ENCODE results near the gene LINC01488. TPM values are rescaled to one million over a fixed set of nuclear protein-coding genes. Genes with fewer than 3 reads are reported as not detected.

LINC01488 gene
- total and polyA plus RNA-seq, 2 of the 13 experiments (the other 11 are each of a cell fraction or from before 2014, with no cell fraction given) = 0.26 to 0.58 TPM

GRCh38 chr11:69536406-69536805 is 54.9 kb downstream of the LINC01488 start:
- in situ Hi-C loops (cut with HindIII; ENCODE audit: extremely low pct_ligation_motif_present, low pct_unique_long_range_greater_than_20kb) (no loop called here), intact Hi-C loops (cut with micrococcal nuclease; ENCODE audit: unreplicated experiment) (no loop called here)
- Histone ChIP-seq H3K9ac (ENCODE audit: insufficient read depth, low read depth, low read length) (no peak overlapping the region), H3K4me2 (ENCODE audit: low read depth, low read length) (no peak overlapping the region), H3K4me1 (ENCODE audit: insufficient read depth, low read length) (peaks cover under 1% of the 10 kb centered on the region; the same call in 1 of the 2 replicates), H2AFZ (ENCODE audit: low read length) (no peak overlapping the region), H3K27me3 (ENCODE audit: control insufficient read depth in 1 of 2, insufficient read depth in 2 of 2, low read length in 2 of 2) (peaks cover 4 to 48% of the 10 kb centered on the region in 2 experiments), H3K79me2 (ENCODE audit: insufficient read depth, low read length) (no peaks in the 10 kb centered on the region), H3K27ac (ENCODE audit: extremely low read length, insufficient read depth, low read length) (no peak overlapping the region), H3K4me3 (replicated peaks in 1 of 3; ENCODE audit: insufficient read depth in 1 of 3, low read depth in 2 of 3, low read length in 3 of 3) (no peak overlapping the region), H3K9me3 (ENCODE audit: low read length) (no peaks in the 10 kb centered on the region), H4K20me1 (ENCODE audit: insufficient read depth, low read length) (no peaks in the 10 kb centered on the region), H3K36me3 (replicated peaks in 1 of 2; ENCODE audit: control insufficient read depth in 1 of 2, insufficient read depth in 2 of 2, low read length in 2 of 2) (no peaks in the 10 kb centered on the region)
- DNase-seq (ENCODE audit: low spot score) = no peak
- TF ChIP-seq ZNF720 (CRISPR knock-in tag; IDR thresholded peaks at IDR 0.05) (no peak), TEAD2 (CRISPR knock-in tag; IDR thresholded peaks at IDR 0.05) (no peak), PCBP2 (optimal IDR thresholded peaks at IDR 0.05; ENCODE audit: low read depth, low read length, poor library complexity, severe bottlenecking) (no peak), ZNF10 (CRISPR knock-in tag; IDR thresholded peaks at IDR 0.05; ENCODE audit: borderline replicate concordance, low read depth) (no peak), KDM5B (CRISPR knock-in tag; IDR thresholded peaks at IDR 0.05; ENCODE audit: borderline replicate concordance) (no peak), ATF7-NPFF (CRISPR knock-in tag; IDR thresholded peaks at IDR 0.05; ENCODE audit: low read depth) (no peak)
- ATAC-seq = no peak
- ChIA-PET POLR2A (interaction anchor here (0.6 kb wide), 1 partner anchor 560 kb away, joined by 5 read pairs; no protein-coding TSS in a partner anchor), CTCF (ENCODE audit: low intra/inter-chr PET ratio, low total read pairs) (no interaction called here)
- 73% methylated on average over 5 of the region's 9 CpGs for WGBS (ENCODE audit: low lambda C conversion rate)
- no TSS peak for BruUV-seq (replicated peaks)
- no peak for FAIRE-seq

- BruUV-seq (replicated peaks) = no TSS peak
- FAIRE-seq = no peak
- Histone ChIP-seq H3K4me2 (ENCODE audit: low read depth, low read length) (no peak overlapping the region), H3K4me3 (replicated peaks in 1 of 3; ENCODE audit: insufficient read depth in 1 of 3, low read depth in 2 of 3, low read length in 3 of 3) (no peak overlapping the region), H3K27ac (ENCODE audit: extremely low read length, insufficient read depth, low read length) (no peak overlapping the region), H3K79me2 (ENCODE audit: insufficient read depth, low read length) (no peaks in the 10 kb centered on the region), H4K20me1 (ENCODE audit: insufficient read depth, low read length) (no peaks in the 10 kb centered on the region), H3K36me3 (replicated peaks in 1 of 2; ENCODE audit: control insufficient read depth in 1 of 2, insufficient read depth in 2 of 2, low read length in 2 of 2) (no peaks in the 10 kb centered on the region), H3K9me3 (ENCODE audit: low read length) (no peaks in the 10 kb centered on the region), H3K9ac (ENCODE audit: insufficient read depth, low read depth, low read length) (no peak overlapping the region), H3K27me3 (ENCODE audit: control insufficient read depth in 1 of 2, insufficient read depth in 2 of 2, low read length in 2 of 2) (peaks cover 2 to 42% of the 10 kb centered on the region in 2 experiments), H3K4me1 (ENCODE audit: insufficient read depth, low read length) (peaks cover 7% of the 10 kb centered on the region), H2AFZ (ENCODE audit: low read length) (no peak overlapping the region)
- ATAC-seq = no peak
- no peak for DNase-seq (ENCODE audit: low spot score)
- in situ Hi-C loops (cut with HindIII; ENCODE audit: extremely low pct_ligation_motif_present, low pct_unique_long_range_greater_than_20kb) (no loop called here), intact Hi-C loops (cut with micrococcal nuclease; ENCODE audit: unreplicated experiment) (no loop called here)
- POLR2A ChIA-PET = no interaction called here
- CTCF ChIA-PET (ENCODE audit: low intra/inter-chr PET ratio, low total read pairs) = no interaction called here
- no peak for TF ChIP-seq ZNF296 (CRISPR knock-in tag; conservative IDR thresholded peaks at IDR 0.05)
- TF ChIP-seq GABPA (IDR thresholded peaks at IDR 0.05; ENCODE audit: low read depth, low read length) = no peak
- no peak for TF ChIP-seq GABPA (CRISPR knock-in tag; IDR thresholded peaks at IDR 0.05; ENCODE audit: low read depth)
- TF ChIP-seq KDM2A (CRISPR knock-in tag; IDR thresholded peaks at IDR 0.05; ENCODE audit: borderline replicate concordance, low read depth) = no peak
- no peak for TF ChIP-seq ZBTB4 (CRISPR knock-in tag; IDR thresholded peaks at IDR 0.05; ENCODE audit: borderline replicate concordance)
- WGBS (ENCODE audit: low lambda C conversion rate) = 83% methylated on average over 7 of the region's 10 CpGs
Measured at GRCh38 chr11:69537126-69537525, 55.7 kb downstream of the LINC01488 start.
